Measurements from ENCODE around the gene HLA-DOA.

The HLA-DOA gene

DNA sequence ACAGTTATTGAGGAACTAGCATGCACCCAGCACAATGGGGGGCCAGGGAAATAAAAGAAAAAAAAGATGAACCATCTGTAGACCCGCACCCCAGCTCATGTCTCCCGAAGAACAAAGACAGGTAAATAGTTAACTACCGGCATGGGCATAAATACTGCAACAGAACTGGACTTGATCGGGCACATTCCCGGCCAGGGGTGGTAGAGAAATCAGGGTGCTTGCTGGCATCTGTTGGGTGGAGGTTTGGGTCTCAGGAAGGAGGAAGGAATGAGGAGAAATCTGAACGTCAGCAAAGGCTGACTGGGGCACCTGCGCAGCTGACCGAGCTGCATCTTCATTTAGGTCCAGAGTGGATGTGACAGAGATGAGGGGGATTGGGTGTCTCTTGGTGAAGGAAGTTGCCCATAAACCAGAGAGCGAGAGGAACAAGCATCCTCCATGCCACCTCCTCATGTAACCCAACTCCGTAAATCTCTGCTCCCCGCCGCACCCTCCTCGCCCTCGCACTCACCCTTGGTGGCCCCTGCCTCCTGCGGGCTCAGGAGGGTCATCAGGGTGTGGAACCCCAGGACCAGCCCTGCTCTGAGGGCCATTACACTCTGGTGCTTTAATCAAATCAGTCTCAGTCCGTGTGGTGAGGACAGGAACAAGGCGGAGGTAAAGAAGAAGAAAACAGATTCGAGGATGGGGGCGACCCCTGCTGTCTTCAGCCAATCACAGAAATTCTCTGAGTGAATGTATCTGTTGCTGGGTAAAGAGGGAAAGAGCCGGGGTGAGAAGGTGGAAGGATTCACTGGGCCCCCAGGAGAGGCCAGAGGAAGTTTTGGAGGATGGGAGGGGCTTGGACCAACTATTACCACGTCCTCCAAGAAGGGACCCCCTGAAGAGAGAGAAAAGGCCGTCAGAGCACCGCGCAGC, at the start of gene HLA-DOA:
Gene HLA-DOA (minus strand): TSS at position 648 of the 918 bp plus-strand sequence.
- peak; percentile 69 for DNase-seq

DNA sequence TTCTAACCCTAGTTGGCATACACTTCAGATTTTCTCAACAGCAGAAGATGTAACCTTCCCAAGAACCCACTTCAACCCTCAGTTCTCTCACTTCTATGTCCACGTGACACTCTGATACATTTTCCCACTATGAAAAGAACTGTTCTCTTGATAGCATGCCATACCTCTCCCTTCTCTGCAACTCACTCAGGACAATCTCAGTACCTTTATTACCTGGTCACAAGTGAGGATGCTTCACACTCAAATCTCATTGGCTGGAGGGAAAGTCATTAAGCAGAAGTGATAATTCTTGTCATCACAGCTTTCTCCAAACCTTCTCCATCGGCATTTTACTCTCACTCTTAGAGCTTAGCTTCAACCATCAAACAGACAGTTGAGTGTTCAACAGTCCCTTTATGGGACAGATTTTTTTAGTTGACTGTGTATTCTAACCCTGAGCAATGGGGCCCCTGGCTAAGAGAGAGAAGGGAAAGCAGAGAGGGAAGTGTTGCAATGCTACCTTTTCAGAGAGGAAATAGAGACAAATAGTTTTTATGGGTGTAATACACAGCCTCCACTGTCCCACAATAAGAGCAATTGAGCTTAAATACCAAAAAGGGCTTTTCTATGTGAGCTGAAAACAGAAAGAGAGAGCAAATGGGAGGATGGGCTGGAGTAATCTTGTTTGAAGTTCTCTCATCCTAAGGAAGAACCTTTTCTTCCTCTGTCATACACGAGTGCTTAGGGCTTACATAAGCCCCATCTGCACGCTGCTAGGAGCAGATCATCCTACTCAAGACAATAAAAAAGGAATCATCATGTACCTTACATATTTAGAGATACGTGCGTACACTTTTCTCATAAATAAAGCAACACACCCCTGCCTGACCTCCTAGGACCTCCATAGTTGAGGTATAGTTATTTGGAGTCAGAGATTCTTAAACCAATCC, 48.1 kb upstream of the HLA-DOA start:
- DNase-seq, result no peak

- no peak for DNase-seq
Measured at GRCh38 chr6:33053230-33053629, 43.8 kb upstream of the HLA-DOA start.

DNA sequence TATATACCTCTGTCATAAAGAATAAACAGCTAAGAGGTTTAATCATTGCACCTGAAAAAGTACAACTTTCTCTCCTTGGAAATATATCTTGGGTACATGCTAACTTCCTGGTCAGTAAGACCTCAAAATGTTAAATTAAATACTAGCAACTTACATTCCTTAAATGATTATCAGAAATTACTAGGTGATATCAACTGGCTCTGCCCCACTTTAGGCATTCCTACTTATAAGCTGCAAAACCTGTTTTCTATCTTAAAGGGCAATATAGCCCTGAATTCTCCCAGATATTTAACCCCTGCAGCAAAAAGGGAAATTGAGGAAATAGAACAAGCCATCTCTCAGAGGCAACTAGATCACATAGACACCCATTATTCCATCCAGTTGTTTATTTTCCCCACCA, 43.2 kb upstream of the HLA-DOA start:
- DNase-seq, result no peak

DNA sequence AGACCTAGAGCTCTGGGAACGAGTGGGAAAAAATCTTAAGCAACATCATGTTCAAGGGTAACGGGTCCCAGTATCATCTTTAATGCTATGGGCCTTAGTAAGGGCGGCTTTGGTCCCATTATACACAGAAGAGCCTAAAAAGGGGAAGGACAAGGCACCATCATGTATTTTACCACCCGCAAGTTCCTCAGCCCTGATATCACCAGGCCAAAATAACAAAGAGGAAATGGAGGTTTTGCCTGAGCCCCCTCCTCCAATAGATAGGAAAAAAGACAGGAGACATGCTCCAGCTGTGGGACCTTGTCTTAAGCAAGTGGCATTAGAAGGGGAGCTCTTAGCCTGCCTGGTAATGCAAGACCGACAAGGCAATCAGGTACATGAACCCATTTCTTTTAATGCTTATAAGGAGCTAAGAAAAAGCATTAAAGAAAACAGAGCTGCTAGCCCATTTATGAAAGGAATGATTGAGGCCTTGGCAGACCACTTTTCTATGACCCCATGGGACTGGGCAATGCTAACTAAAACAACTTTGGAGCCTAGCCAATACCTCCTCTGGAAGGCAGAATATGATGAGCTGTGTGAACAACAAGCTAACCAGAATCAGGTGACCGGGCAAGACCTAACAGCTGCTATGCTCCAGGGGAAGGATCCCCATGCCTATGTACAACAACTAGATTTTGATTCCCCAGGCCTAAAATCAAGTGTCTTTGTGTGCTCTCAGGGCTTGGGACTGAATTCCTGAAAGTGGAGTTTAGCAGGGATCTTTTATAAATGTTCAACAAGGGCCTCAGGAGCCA, 40.8 kb upstream of the HLA-DOA start:
- no peak for DNase-seq

- DNase-seq, result no peak
Measured at GRCh38 chr6:33049323-33050013, 40.1 kb upstream of the HLA-DOA start.

GRCh38 chr6:33040157-33040556, 30.8 kb upstream of the HLA-DOA start:
- DNase-seq, result no peak

- DNase-seq, result no peak
Measured at GRCh38 chr6:33036535-33036934, 27.1 kb upstream of the HLA-DOA start.

DNA sequence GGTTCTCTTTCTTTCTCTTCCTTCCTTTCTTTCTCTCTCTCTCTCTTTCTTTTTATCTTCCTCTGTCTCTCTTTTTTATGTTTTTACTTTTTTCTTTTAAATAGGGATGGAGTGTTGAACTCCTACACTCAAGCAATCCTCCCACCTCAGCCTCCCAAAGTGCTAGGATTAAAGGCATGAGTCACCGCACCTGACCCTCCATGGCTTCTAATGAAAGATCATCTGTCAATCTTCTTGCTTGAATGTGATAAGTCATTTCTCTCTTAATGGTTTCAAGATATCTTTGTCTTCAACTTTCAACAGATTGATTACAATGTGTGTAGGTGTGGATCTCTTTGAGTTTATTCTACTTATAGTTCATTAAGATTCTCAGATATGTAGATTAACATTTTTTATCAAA, 25.2 kb upstream of the HLA-DOA start:
- DNase-seq, result no peak

DNA sequence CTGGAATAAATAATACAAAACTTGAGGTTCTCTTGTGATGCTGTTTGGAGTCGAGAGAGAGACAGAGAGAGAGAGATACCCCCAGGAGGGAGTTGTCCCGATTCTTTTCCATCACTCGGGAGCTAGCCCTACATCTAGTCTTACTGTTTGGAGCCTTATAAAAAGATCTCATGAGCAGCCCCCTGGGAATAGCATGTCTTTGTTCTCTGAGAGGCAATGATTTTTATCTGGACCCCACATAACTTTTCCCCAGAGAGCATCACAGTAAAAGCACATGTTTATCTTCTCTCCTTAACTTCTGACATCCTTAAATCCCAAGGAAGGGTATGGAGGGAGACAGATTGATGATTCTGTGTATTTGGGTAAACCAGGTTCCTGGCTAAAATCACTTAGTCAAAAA, 20.9 kb upstream of the HLA-DOA start:
- no peak for DNase-seq

GRCh38 chr6:33029328-33030184, 20.2 kb upstream of the HLA-DOA start:
- peak; percentile 61 for DNase-seq

GRCh38 chr6:33028220-33028849, 18.9 kb upstream of the HLA-DOA start:
- no peak for DNase-seq

DNA sequence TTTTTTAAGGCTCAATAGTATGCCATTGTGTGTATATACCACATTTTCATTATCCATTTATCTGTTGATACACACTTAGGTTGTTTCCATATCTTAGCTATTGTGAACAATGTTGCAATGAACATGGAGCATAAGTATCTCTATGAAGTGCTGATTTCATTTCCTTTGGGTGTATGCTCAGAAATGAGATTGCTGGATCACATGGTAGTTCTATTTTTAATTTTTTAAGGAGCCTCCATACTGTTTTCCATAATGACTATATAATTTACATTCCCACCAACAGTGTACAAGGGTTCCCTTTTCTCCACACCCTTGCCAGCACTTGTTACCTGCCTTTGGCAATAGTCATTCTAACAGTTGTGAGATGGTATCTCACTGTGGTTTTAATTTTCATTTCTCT, 15.1 kb upstream of the HLA-DOA start:
- DNase-seq, result no peak

DNA sequence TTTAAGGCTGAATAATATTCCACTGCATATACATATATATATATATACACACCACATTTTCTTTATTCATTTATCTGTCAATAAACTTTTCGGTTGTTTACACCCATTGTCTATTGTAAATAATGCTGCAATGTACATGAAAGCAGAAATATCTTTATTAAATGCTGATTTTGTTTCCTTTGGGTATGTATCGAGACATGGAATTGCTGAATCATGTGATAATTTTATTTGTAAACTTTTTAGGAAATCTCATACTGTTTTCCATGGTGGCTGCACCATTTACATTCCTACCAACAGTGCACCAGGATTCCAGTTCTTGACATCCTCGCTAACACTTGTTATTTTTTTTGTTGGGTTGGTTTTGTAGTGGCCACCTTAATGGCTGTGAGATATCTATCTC, 14.1 kb upstream of the HLA-DOA start:
- DNase-seq, result no peak

GRCh38 chr6:33021917-33022316, 12.5 kb upstream of the HLA-DOA start:
- no peak for DNase-seq

- DNase-seq, result no peak
Measured at GRCh38 chr6:33019372-33019771, 10.0 kb upstream of the HLA-DOA start.

DNA sequence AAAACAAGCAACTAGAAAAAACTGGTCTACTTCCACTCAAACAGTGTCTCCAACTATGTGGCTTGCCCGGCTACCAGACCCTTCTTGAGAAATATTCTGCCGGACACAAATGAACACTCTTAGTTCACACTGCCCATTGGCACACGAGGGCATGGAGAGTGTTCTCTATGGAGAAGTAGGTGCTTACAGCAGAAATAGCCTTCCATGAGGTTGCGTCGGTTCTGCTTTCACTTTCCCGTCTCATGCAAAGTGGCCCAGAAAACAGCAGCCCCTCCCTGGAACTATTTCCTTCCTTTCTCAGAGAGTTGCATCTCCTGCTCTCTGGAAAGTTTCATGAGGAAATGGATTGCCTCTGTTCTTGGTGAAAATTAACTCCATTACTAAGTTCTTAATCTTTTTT, 9.5 kb upstream of the HLA-DOA start:
- peak; percentile 46 for DNase-seq

- DNase-seq, result no peak
Measured at GRCh38 chr6:33018418-33018817, 9.0 kb upstream of the HLA-DOA start.

GRCh38 chr6:33017694-33018353, 8.4 kb upstream of the HLA-DOA start:
- no peak for DNase-seq

DNA sequence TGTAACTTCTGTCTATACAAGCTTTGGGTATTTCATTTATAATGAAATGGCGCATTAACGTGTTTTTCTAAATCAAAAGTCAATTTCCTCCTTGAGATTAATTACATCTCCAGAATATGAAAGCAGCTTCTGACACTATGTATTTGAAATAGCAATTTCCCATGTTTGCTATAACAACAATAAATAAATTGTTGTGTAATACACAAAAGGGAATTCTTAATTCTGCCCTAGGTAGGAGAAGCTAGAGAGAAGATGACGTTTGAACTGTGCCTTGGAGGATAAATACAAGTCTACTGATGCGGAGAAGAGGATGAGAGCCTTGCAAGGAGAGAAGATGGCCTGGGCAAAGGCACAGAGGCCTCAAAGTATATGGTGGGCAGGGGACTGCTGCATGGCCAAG, 7.6 kb upstream of the HLA-DOA start:
- no peak for DNase-seq

Measured in CD4-positive, alpha-beta T cell treated with Interleukin-21 for 1 hour (primary cell).